Stimulated activated naive CD8-positive, alpha-beta T cell treated with anti-CD3 and anti-CD28 coated beads, Interleukin-15, Interleukin-2, amounts not matched to agents 100 ng/mL and 50 ng/mL, for 24 hours (primary cell): ENCODE results near the gene PAK6.

Source experiments
- H3K27ac Mint-ChIP-seq: one replicate; pipeline ENCODE4 v1.8.0; 2021; ENCODE audit warnings: mild to moderate bottlenecking, mixed read lengths
- H3K27me3 Mint-ChIP-seq: one replicate; pipeline ENCODE4 v1.8.0; 2021; ENCODE audit warnings: mixed read lengths
- H3K36me3 Mint-ChIP-seq: one replicate; pipeline ENCODE4 v1.8.0; 2021; ENCODE audit warnings: low read depth, mixed read lengths
- H3K4me1 Mint-ChIP-seq: one replicate; pipeline ENCODE4 v1.8.0; 2021; ENCODE audit warnings: low read depth, mixed read lengths
- H3K4me3 Mint-ChIP-seq: one replicate; pipeline ENCODE4 v1.8.0; 2021; ENCODE audit warnings: mild to moderate bottlenecking, mixed read lengths
- H3K9me3 Mint-ChIP-seq: one replicate; pipeline ENCODE4 v1.8.0; 2021; ENCODE audit warnings: mixed read lengths

The PAK6 gene

GRCh38 chr15:40247406-40247971 lies 8.6 kb downstream of the PAK6 start:
- H3K27ac Mint-ChIP-seq: no peak overlapping the region
- no peaks in the 10 kb centered on the region for H3K9me3 Mint-ChIP-seq
- no peaks in the 10 kb centered on the region for H3K36me3 Mint-ChIP-seq
- no peak overlapping the region for H3K4me3 Mint-ChIP-seq
- H3K27me3 Mint-ChIP-seq: peaks cover 7% of the 10 kb centered on the region
- H3K4me1 Mint-ChIP-seq: no peaks in the 10 kb centered on the region

- peaks cover 11% of the 10 kb centered on the region for H3K27me3 Mint-ChIP-seq
Measured at GRCh38 chr15:40248006-40248783, 9.3 kb downstream of the PAK6 start.

GRCh38 chr15:40249477-40250303 lies 10.8 kb downstream of the PAK6 start:
- Mint-ChIP-seq H3K27ac (no peak overlapping the region), H3K9me3 (no peaks in the 10 kb centered on the region), H3K27me3 (peaks cover 20% of the 10 kb centered on the region), H3K36me3 (no peaks in the 10 kb centered on the region), H3K4me1 (peaks cover 3% of the 10 kb centered on the region), H3K4me3 (no peak overlapping the region)

More at GRCh38 chr15:40248006-40248783, 9.3 kb downstream of the PAK6 start:
- no peaks in the 10 kb centered on the region for H3K36me3 Mint-ChIP-seq
- no peaks in the 10 kb centered on the region for H3K9me3 Mint-ChIP-seq
- H3K4me3 Mint-ChIP-seq: no peak overlapping the region
- no peak overlapping the region for H3K27ac Mint-ChIP-seq
- peaks cover 3% of the 10 kb centered on the region for H3K4me1 Mint-ChIP-seq

GRCh38 chr15:40250304-40250656 lies 11.4 kb downstream of the PAK6 start:
- H3K4me1 Mint-ChIP-seq: peaks cover 3% of the 10 kb centered on the region
- no peaks in the 10 kb centered on the region for H3K9me3 Mint-ChIP-seq
- H3K36me3 Mint-ChIP-seq: no peaks in the 10 kb centered on the region
- H3K27me3 Mint-ChIP-seq: peaks cover 20% of the 10 kb centered on the region
- no peak overlapping the region for H3K27ac Mint-ChIP-seq
- no peak overlapping the region for H3K4me3 Mint-ChIP-seq

GRCh38 chr15:40250771-40251483 lies 12.1 kb downstream of the PAK6 start:
- Mint-ChIP-seq H3K4me3 (no peak overlapping the region), H3K4me1 (peaks cover 3% of the 10 kb centered on the region), H3K36me3 (no peaks in the 10 kb centered on the region), H3K27ac (no peak overlapping the region), H3K27me3 (peaks cover 20% of the 10 kb centered on the region), H3K9me3 (no peaks in the 10 kb centered on the region)

- H3K9me3 Mint-ChIP-seq: no peaks in the 10 kb centered on the region
- peaks cover 20% of the 10 kb centered on the region for H3K27me3 Mint-ChIP-seq
- no peak overlapping the region for H3K27ac Mint-ChIP-seq
- no peak overlapping the region for H3K4me3 Mint-ChIP-seq
- H3K4me1 Mint-ChIP-seq: peaks cover 3% of the 10 kb centered on the region
- H3K36me3 Mint-ChIP-seq: no peaks in the 10 kb centered on the region
Measured at GRCh38 chr15:40251486-40252140, 12.8 kb downstream of the PAK6 start.

- no peaks in the 10 kb centered on the region for H3K9me3 Mint-ChIP-seq
- H3K4me1 Mint-ChIP-seq: peaks cover 3% of the 10 kb centered on the region
- H3K36me3 Mint-ChIP-seq: no peaks in the 10 kb centered on the region
- H3K27me3 Mint-ChIP-seq: peaks cover 20% of the 10 kb centered on the region
- no peak overlapping the region for H3K4me3 Mint-ChIP-seq
- no peak overlapping the region for H3K27ac Mint-ChIP-seq
Measured at GRCh38 chr15:40252141-40252437, 13.2 kb downstream of the PAK6 start.

GRCh38 chr15:40252438-40253166 lies 13.7 kb downstream of the PAK6 start:
- Mint-ChIP-seq H3K4me3 (peak overlapping the region; percentile 71), H3K27me3 (peaks cover 20% of the 10 kb centered on the region), H3K27ac (no peak overlapping the region), H3K4me1 (peaks cover 3% of the 10 kb centered on the region), H3K9me3 (no peaks in the 10 kb centered on the region), H3K36me3 (no peaks in the 10 kb centered on the region)

GRCh38 chr15:40253167-40253790 lies 14.4 kb downstream of the PAK6 start:
- Mint-ChIP-seq H3K4me1 (peaks cover 3% of the 10 kb centered on the region), H3K27me3 (peaks cover 20% of the 10 kb centered on the region), H3K9me3 (no peaks in the 10 kb centered on the region), H3K27ac (no peak overlapping the region), H3K4me3 (peak overlapping the region; percentile 71), H3K36me3 (no peaks in the 10 kb centered on the region)

- H3K27ac Mint-ChIP-seq: no peak overlapping the region
- peaks cover 3% of the 10 kb centered on the region for H3K4me1 Mint-ChIP-seq
- H3K4me3 Mint-ChIP-seq: no peak overlapping the region
- H3K27me3 Mint-ChIP-seq: peaks cover 20% of the 10 kb centered on the region
- H3K9me3 Mint-ChIP-seq: no peaks in the 10 kb centered on the region
- H3K36me3 Mint-ChIP-seq: no peaks in the 10 kb centered on the region
Measured at GRCh38 chr15:40254452-40254851, 15.6 kb downstream of the PAK6 start.

GRCh38 chr15:40255033-40255432 lies 16.2 kb downstream of the PAK6 start:
- Mint-ChIP-seq H3K4me3 (no peak overlapping the region), H3K27ac (no peak overlapping the region), H3K27me3 (peaks cover 20% of the 10 kb centered on the region), H3K36me3 (no peaks in the 10 kb centered on the region), H3K9me3 (no peaks in the 10 kb centered on the region), H3K4me1 (peaks cover 3% of the 10 kb centered on the region)

- peaks cover 3% of the 10 kb centered on the region for H3K4me1 Mint-ChIP-seq
- no peaks in the 10 kb centered on the region for H3K36me3 Mint-ChIP-seq
- H3K27ac Mint-ChIP-seq: no peak overlapping the region
- no peak overlapping the region for H3K4me3 Mint-ChIP-seq
- no peaks in the 10 kb centered on the region for H3K9me3 Mint-ChIP-seq
- H3K27me3 Mint-ChIP-seq: peaks cover 12% of the 10 kb centered on the region
Measured at GRCh38 chr15:40256638-40257235, 17.9 kb downstream of the PAK6 start.

GRCh38 chr15:40257656-40258450 lies 19.0 kb downstream of the PAK6 start:
- Mint-ChIP-seq H3K27ac (no peak overlapping the region), H3K36me3 (no peaks in the 10 kb centered on the region), H3K27me3 (peaks cover 12% of the 10 kb centered on the region), H3K4me3 (no peak overlapping the region), H3K4me1 (peaks cover 3% of the 10 kb centered on the region), H3K9me3 (no peaks in the 10 kb centered on the region)
